HepG2 (cell line): ENCODE data around the gene TIPRL. TPM values are rescaled to one million over a fixed set of nuclear protein-coding genes. Genes with fewer than 3 reads are reported as not detected.

Source experiments
- AGO2 ChIP-seq: fragments of 200-400 bp; formaldehyde crosslinking; optimal IDR thresholded peaks from 2 replicates; pipeline ENCODE3; 2017; ENCODE audit warnings: mild to moderate bottlenecking, low read depth, low read length, moderate library complexity
- HDAC1 ChIP-seq: sonication (generic); formaldehyde crosslinking; IDR thresholded peaks from 2 replicates; pipeline ENCODE4 v1.5.1; 2020; ENCODE audit warnings: mild to moderate bottlenecking, missing genetic modification reagents
- KDM4B ChIP-seq: sonication (generic); formaldehyde crosslinking; IDR thresholded peaks from 2 replicates; pipeline ENCODE4 v1.4.0; 2020; ENCODE audit warnings: missing genetic modification reagents
- RARA ChIP-seq: IDR thresholded peaks from 2 replicates; pipeline ENCODE4 v1.6.1; 2016; ENCODE audit warnings: missing genetic modification reagents, missing compliant biosample characterization
- ZNF430 ChIP-seq: sonication (generic); formaldehyde crosslinking; IDR thresholded peaks from 2 replicates; pipeline ENCODE4 v1.9.0; 2021; ENCODE audit warnings: mild to moderate bottlenecking, missing genetic modification reagents
- ZNF589 ChIP-seq: sonication (generic); formaldehyde crosslinking; conservative IDR thresholded peaks from 2 replicates; pipeline ENCODE4 v1.8.0; 2022; ENCODE audit warnings: mild to moderate bottlenecking, moderate library complexity, missing genetic modification reagents
- ZNF816 ChIP-seq: sonication (generic); formaldehyde crosslinking; IDR thresholded peaks from 2 replicates; pipeline ENCODE4 v1.8.0; 2022; ENCODE audit warnings: missing genetic modification reagents, mild to moderate bottlenecking, borderline replicate concordance
- ZNF878 ChIP-seq: sonication (generic); formaldehyde crosslinking; IDR thresholded peaks from 2 replicates; pipeline ENCODE4 v1.8.1; 2023; ENCODE audit warnings: mild to moderate bottlenecking, missing genetic modification reagents, moderate library complexity
- polyA plus RNA-seq, 8 experiments: library from polyadenylated mRNA; depleted of rRNA in 3 of 8; stranded (reverse) in 7 of 8; unstranded in 1 of 8; fragments of >200 nt; fragmentation: Illumina TruSeq in 4 of 8; extraction: Trizol in 4 of 8; gene quantifications; 2 replicates each; pipeline versions ENCODE4 v1.2.1 to v1.2.3, GENCODE V29; 2011 to 2016; ENCODE audit warnings: low read depth in 4 of 8, missing spikeins in 1 of 8, mixed read lengths in 1 of 8; ENCODE audit not compliant: insufficient read depth in 1 of 8
- total RNA-seq, 5 experiments: library from RNA; depleted of rRNA; stranded (reverse); fragments of >200 nt; fragmentation: Illumina TruSeq; extraction: Trizol; gene quantifications; 2 replicates each; pipeline ENCODE4 v1.2.3, GENCODE V29; 2016; ENCODE audit warnings: low read depth in 1 of 5
- TF ChIP-seq, protein P1 (sequence below): sonication (generic); formaldehyde crosslinking; IDR thresholded peaks from 2 replicates; pipeline ENCODE4 v1.9.0; 2022; ENCODE audit warnings: low read depth, missing genetic modification reagents
- TF ChIP-seq, protein P2 (sequence below): sonication (generic); formaldehyde crosslinking; IDR thresholded peaks from 2 replicates; pipeline ENCODE4 v1.4.0; 2020; ENCODE audit warnings: missing genetic modification reagents
- TF ChIP-seq, protein P3 (sequence below): sonication (generic); formaldehyde crosslinking; IDR thresholded peaks from 2 replicates; pipeline ENCODE4 v1.5.0; 2020; ENCODE audit warnings: missing genetic modification reagents, mild to moderate bottlenecking, borderline replicate concordance
- TF ChIP-seq, protein P4 (sequence below): sonication (generic); formaldehyde crosslinking; IDR thresholded peaks from 2 replicates; pipeline ENCODE4 v1.4.0; 2020; ENCODE audit warnings: mild to moderate bottlenecking, low read depth, missing genetic modification reagents
- TF ChIP-seq, protein P5 (sequence below): sonication (generic); formaldehyde crosslinking; IDR thresholded peaks from 2 replicates; pipeline ENCODE4 v1.4.0; 2020; ENCODE audit warnings: low read depth, mild to moderate bottlenecking, missing genetic modification reagents

The TIPRL gene
- total and polyA plus RNA-seq, 2 of the 13 experiments (the other 11 are each of a cell fraction or from before 2014, with no cell fraction given): 10.1 to 22.8 TPM

DNA sequence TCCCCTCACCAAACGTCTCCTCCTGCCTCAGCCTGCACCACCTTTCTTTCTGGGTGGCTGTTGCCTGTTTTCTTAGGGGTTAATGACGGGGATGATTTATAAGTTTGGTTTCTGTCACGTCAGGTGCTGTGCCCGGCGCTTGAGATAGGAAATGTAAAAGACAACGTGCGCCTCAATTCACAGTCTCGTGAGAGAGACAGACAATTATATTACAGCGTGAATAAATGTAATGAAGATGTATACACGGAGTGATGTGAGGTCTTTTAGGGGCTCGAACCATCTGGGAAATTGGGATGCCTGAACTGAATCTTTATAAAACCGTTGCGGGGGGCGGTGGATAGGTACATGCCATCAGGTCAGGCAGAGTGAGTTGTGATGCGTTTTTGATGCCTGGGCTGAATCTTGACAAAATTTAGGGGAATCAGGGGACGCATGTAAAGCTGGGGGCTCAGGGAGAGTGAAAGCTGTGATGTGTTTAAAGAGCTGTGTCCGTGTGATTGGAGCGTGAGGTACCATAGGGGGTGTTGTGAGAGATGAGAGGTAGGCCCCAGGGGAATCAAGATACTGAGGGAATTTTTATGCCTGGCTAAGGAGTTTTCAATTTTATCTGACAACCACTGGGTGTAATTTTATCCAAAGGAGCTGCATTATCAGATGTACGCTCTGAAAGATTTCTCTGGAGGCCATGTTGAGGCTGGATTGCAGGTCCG, 831 bp downstream of the TIPRL start (continued):
- TF ChIP-seq, protein P1, sequence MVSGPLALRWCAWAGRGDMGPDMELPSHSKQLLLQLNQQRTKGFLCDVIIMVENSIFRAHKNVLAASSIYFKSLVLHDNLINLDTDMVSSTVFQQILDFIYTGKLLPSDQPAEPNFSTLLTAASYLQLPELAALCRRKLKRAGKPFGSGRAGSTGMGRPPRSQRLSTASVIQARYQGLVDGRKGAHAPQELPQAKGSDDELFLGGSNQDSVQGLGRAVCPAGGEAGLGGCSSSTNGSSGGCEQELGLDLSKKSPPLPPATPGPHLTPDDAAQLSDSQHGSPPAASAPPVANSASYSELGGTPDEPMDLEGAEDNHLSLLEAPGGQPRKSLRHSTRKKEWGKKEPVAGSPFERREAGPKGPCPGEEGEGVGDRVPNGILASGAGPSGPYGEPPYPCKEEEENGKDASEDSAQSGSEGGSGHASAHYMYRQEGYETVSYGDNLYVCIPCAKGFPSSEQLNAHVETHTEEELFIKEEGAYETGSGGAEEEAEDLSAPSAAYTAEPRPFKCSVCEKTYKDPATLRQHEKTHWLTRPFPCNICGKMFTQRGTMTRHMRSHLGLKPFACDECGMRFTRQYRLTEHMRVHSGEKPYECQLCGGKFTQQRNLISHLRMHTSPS (CRISPR knock-in tag): no peak
- TF ChIP-seq KDM4B (CRISPR knock-in tag) (no peak), AGO2 (no peak), ZNF430 (0 out of 2 replicates have a peak, but pooled peaks have one; percentile 49), ZNF816 (CRISPR knock-in tag) (no peak), ZNF878 (no peak), HDAC1 (CRISPR knock-in tag) (no peak), ZNF589 (CRISPR knock-in tag) (no peak), RARA (CRISPR knock-in tag) (no peak)
- TF ChIP-seq, protein P2, sequence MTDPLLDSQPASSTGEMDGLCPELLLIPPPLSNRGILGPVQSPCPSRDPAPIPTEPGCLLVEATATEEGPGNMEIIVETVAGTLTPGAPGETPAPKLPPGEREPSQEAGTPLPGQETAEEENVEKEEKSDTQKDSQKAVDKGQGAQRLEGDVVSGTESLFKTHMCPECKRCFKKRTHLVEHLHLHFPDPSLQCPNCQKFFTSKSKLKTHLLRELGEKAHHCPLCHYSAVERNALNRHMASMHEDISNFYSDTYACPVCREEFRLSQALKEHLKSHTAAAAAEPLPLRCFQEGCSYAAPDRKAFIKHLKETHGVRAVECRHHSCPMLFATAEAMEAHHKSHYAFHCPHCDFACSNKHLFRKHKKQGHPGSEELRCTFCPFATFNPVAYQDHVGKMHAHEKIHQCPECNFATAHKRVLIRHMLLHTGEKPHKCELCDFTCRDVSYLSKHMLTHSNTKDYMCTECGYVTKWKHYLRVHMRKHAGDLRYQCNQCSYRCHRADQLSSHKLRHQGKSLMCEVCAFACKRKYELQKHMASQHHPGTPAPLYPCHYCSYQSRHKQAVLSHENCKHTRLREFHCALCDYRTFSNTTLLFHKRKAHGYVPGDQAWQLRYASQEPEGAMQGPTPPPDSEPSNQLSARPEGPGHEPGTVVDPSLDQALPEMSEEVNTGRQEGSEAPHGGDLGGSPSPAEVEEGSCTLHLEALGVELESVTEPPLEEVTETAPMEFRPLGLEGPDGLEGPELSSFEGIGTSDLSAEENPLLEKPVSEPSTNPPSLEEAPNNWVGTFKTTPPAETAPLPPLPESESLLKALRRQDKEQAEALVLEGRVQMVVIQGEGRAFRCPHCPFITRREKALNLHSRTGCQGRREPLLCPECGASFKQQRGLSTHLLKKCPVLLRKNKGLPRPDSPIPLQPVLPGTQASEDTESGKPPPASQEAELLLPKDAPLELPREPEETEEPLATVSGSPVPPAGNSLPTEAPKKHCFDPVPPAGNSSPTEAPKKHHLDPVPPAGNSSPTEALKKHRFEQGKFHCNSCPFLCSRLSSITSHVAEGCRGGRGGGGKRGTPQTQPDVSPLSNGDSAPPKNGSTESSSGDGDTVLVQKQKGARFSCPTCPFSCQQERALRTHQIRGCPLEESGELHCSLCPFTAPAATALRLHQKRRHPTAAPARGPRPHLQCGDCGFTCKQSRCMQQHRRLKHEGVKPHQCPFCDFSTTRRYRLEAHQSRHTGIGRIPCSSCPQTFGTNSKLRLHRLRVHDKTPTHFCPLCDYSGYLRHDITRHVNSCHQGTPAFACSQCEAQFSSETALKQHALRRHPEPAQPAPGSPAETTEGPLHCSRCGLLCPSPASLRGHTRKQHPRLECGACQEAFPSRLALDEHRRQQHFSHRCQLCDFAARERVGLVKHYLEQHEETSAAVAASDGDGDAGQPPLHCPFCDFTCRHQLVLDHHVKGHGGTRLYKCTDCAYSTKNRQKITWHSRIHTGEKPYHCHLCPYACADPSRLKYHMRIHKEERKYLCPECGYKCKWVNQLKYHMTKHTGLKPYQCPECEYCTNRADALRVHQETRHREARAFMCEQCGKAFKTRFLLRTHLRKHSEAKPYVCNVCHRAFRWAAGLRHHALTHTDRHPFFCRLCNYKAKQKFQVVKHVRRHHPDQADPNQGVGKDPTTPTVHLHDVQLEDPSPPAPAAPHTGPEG (CRISPR knock-in tag): 0 out of 2 replicates have a peak, but pooled peaks have one; percentile 16
- TF ChIP-seq, protein P3, sequence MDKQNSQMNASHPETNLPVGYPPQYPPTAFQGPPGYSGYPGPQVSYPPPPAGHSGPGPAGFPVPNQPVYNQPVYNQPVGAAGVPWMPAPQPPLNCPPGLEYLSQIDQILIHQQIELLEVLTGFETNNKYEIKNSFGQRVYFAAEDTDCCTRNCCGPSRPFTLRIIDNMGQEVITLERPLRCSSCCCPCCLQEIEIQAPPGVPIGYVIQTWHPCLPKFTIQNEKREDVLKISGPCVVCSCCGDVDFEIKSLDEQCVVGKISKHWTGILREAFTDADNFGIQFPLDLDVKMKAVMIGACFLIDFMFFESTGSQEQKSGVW (CRISPR knock-in tag): no peak
- TF ChIP-seq, protein P4, sequence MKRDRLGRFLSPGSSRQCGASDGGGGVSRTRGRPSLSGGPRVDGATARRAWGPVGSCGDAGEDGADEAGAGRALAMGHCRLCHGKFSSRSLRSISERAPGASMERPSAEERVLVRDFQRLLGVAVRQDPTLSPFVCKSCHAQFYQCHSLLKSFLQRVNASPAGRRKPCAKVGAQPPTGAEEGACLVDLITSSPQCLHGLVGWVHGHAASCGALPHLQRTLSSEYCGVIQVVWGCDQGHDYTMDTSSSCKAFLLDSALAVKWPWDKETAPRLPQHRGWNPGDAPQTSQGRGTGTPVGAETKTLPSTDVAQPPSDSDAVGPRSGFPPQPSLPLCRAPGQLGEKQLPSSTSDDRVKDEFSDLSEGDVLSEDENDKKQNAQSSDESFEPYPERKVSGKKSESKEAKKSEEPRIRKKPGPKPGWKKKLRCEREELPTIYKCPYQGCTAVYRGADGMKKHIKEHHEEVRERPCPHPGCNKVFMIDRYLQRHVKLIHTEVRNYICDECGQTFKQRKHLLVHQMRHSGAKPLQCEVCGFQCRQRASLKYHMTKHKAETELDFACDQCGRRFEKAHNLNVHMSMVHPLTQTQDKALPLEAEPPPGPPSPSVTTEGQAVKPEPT: no peak
- TF ChIP-seq, protein P5, sequence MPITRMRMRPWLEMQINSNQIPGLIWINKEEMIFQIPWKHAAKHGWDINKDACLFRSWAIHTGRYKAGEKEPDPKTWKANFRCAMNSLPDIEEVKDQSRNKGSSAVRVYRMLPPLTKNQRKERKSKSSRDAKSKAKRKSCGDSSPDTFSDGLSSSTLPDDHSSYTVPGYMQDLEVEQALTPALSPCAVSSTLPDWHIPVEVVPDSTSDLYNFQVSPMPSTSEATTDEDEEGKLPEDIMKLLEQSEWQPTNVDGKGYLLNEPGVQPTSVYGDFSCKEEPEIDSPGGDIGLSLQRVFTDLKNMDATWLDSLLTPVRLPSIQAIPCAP: no peak
